Measurements from ENCODE around the gene GRIN3A.
A peak's percentile ranks its signal among the peaks of the same experiment; 100 is the strongest.
"Not testable (repeated sequence)": the region's sequence is repeated elsewhere in the genome, so short reads cannot be mapped to it uniquely, and the experiment has no call there.

Gene GRIN3A

GRCh38 chr9:101738566-101739183 is at the start of gene GRIN3A:
Gene GRIN3A (minus strand): TSS chr9:101738647. CDS start chr9:101737979, 668 bp downstream.
- DNase-seq: no peak

GRCh38 chr9:101787891-101788290 is 49.4 kb upstream of the GRIN3A start:
- no peak for DNase-seq

GRCh38 chr9:101778332-101778731 is 39.9 kb upstream of the GRIN3A start:
- no peak for DNase-seq

GRCh38 chr9:101764472-101764871 is 26.0 kb upstream of the GRIN3A start:
- DNase-seq: no peak

GRCh38 chr9:101758304-101758930 is 20.0 kb upstream of the GRIN3A start:
- no peak for DNase-seq

GRCh38 chr9:101753716-101754115 is 15.3 kb upstream of the GRIN3A start:
- DNase-seq: no peak

GRCh38 chr9:101751895-101752294 is 13.4 kb upstream of the GRIN3A start:
- no peak for DNase-seq

- no peak for DNase-seq
These were observed 864 bp upstream of the GRIN3A start for GRCh38 chr9:101739311-101739710.

- no peak for DNase-seq
These were observed 512 bp downstream of the GRIN3A start for GRCh38 chr9:101737705-101738565.

- no peak for DNase-seq
These were observed 1.2 kb downstream of the GRIN3A start for GRCh38 chr9:101737165-101737704.

- no peak for DNase-seq
These were observed 1.7 kb downstream of the GRIN3A start for GRCh38 chr9:101736717-101737116.

- DNase-seq: no peak
These were observed 7.0 kb downstream of the GRIN3A start for GRCh38 chr9:101731429-101731828.

GRCh38 chr9:101727612-101728524 is 10.6 kb downstream of the GRIN3A start:
- peak; percentile 10 to 44 for DNase-seq

GRCh38 chr9:101724271-101724670 is 14.2 kb downstream of the GRIN3A start:
- DNase-seq: not testable (repeated sequence)

GRCh38 chr9:101718192-101718591 is 20.3 kb downstream of the GRIN3A start:
- no peak for DNase-seq

GRCh38 chr9:101716629-101717028 is 21.8 kb downstream of the GRIN3A start:
- DNase-seq: no peak

GRCh38 chr9:101711330-101711941 is 27.0 kb downstream of the GRIN3A start:
- DNase-seq: peak in 1 of 2 experiments; percentile 15

GRCh38 chr9:101708855-101709254 is 29.6 kb downstream of the GRIN3A start:
- DNase-seq: no peak

- DNase-seq: no peak
These were observed 30.7 kb downstream of the GRIN3A start for GRCh38 chr9:101707721-101708120.

- no peak for DNase-seq
These were observed 31.4 kb downstream of the GRIN3A start for GRCh38 chr9:101706997-101707396.

GRCh38 chr9:101706261-101706798 is 32.1 kb downstream of the GRIN3A start:
- DNase-seq: no peak

Data from SW 1271 (cell line).